GM12872 (cell line): ENCODE results near the gene PIP5K1B.

ENCODE experiments used
- TF ChIP-seq, protein P1 (sequence below): IDR thresholded peaks from 3 replicates; pipeline ENCODE4 v1.5.1; 2011; ENCODE audit warnings: low read depth, mild to moderate bottlenecking, low read length, moderate library complexity; ENCODE audit not compliant: insufficient read depth

The PIP5K1B gene

DNA sequence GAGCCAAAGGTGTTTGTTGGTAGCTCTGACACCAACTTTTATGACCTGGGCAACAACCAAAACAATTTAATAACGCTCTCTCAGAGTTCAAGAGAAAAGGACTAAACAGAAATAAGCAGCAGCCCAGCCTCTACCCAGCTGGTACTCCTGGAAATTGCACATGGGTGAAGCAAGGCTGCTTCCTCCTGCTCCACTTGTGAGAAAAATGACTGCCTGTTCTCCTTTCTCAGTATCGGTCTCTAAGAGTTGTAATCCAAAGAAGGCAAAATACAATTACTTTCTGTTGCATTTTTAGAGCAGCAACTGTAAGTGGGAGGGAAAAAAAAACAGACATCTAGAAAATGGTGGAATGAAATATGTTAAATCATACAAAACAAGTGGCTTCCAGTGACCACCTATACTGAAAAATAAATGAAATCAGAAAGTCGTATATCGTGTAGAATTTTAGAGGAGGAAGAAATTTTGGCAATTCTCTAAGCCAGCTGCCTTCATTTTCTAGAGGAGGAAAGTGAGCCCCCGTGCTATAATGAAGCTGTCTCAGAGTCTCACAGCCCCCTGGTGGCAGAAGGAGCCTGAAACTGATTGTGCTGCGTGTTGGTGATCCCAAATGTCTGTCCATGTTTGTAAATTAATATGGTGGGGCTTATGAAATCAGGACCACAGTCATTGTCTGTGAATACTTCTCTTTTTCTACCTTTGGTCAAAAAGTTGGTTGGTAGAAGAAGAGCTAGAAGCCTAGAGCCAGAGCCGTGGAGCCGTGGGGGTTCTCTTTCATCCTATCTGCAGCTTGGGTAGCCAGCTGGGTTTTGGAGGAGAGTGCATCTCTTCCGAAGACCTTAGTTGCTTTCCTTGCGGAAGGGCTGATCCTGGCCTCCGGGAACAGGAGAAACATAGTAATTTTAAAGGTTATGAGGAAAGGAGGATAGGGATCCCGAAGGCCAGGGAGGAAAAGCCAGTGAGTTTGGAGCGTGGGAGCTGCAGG, 139.9 kb downstream of the PIP5K1B start:
- TF ChIP-seq, protein P1, sequence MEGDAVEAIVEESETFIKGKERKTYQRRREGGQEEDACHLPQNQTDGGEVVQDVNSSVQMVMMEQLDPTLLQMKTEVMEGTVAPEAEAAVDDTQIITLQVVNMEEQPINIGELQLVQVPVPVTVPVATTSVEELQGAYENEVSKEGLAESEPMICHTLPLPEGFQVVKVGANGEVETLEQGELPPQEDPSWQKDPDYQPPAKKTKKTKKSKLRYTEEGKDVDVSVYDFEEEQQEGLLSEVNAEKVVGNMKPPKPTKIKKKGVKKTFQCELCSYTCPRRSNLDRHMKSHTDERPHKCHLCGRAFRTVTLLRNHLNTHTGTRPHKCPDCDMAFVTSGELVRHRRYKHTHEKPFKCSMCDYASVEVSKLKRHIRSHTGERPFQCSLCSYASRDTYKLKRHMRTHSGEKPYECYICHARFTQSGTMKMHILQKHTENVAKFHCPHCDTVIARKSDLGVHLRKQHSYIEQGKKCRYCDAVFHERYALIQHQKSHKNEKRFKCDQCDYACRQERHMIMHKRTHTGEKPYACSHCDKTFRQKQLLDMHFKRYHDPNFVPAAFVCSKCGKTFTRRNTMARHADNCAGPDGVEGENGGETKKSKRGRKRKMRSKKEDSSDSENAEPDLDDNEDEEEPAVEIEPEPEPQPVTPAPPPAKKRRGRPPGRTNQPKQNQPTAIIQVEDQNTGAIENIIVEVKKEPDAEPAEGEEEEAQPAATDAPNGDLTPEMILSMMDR = peak; percentile 78

DNA sequence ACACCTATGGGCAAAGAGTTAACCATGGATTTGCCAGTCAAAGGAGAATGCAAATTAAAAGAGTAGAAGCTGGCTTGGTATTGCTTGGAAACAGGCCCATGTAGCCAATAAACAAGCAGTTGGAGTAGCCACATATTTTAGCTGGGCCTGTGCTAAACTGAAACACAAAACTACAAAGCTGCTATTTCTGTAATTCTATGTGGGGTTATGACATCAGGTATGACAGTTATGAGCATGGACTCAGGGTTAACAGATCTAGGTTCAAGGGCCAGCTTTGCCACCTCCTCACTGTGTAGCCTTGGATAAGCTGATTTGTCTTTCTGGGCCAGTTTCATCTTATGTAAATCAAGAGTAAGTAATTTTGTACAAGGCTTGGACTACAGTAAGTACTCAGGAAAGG, 142.7 kb downstream of the PIP5K1B start:
- TF ChIP-seq, protein P1 = no peak

DNA sequence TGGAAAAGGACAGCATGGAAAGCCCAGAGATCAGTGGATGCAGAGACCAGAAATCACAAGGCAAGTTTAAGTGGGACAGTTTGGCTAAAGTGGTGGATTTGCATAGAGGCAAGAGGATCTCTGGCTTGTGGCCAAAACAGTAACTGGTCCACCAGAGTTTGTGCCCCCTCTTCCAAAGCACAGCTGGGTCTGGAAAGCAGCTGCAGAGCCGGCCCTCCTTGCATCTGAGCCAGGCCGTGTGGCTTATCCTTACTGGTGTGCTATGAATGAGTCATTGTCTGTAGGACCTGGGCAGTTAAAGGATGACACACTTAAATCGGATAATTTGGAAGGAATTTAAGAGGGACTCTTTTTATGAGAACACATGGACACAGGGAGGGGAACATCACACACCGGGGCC, 146.6 kb downstream of the PIP5K1B start:
- TF ChIP-seq, protein P1 = no peak

DNA sequence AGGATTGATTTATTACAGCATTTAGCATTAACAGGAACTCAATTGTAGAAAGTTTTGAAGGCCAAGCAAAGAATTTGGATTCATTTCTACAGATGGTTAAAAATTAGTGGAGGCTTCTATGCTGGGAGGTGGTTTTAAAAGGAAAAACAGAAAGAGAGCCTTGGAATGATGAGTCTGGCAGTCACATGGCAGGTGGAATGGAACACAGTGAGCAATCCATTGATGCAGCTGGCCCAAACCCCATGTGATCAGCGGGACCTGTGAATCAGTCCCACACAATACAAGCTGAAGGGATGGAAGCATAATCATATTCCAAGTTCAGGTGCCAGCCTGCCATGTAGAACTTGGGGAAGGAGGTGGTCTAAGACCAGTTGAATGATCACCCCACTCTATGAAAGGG, 147.9 kb downstream of the PIP5K1B start:
- TF ChIP-seq, protein P1 = no peak

DNA sequence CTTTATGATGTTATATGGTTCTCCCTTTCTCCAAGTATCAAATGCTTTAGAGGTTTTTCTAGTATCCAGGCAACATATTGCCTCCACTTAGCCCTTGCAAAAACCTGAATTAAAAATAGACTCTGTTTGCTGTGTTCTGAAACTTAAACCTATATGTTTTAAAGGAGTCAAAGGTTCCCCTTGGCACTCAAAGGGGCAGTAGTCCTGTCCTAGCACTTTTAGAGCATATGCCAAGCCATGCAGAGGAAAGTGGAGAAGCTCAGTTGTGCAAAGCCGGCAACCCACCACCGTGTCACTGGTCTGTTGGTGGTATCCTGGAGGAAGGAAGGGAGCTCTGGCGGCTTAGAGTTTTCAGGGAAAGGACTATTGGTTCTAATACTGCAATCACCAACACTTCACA, 154.3 kb downstream of the PIP5K1B start:
- TF ChIP-seq, protein P1 = no peak

DNA sequence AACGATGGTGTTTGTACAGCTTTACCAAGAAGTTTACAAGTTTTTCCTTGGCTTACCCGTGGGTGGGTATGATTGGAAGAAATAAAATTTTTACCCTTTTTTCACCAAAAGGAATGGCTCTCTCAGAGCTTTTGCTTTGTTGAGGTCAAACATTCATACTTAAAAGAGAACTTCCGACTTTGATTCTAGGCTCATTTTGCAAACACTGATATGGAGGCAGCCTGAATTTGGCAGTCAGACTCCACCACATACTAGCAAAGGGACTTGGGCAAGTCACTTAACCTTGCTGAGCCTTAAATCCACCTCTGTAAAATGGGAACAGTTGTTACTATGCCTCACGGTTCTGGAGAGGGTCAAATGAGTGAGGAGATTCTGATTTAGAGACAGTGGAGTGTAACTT, 155.4 kb downstream of the PIP5K1B start:
- TF ChIP-seq, protein P1 = no peak

DNA sequence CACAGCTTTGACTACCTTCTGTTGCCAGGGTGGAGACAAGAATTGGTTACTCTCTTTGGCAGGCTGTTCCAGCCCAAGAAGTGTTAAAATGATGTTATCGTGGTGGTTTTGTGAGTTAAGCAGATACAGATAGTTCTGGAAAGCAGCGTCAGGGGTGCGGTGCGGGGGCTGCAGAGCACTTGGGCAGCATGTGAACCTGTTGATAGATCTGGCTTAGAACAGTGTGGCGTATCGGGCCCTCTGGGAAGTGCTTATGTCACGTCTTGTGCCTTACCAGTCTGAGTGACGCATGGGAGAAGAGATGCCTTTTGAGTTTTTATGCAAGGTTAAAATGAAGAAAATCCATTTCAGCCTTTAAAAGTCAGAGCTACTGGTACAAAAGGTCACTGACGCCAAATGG, 156.4 kb downstream of the PIP5K1B start:
- TF ChIP-seq, protein P1 = no peak
